ENCODE results near the gene SUSD6.

DNA sequence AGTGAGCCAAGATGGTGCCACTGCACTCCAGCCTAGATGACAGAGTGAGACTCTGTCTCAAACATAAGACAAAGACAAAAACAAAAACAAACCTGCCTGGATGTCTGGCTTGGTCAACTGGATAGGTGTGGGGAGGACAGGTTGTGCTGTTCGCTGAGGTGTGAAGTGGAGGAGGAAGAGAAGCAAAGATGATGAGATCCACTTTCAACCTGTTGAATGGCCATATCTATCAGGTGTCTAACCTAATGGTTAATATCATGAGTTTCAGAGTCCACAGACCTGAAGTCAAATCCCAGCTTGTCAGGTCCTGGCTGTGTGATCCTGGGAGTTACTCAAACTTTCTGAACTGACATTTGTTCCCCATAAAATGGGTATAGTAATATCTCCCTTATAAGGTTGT is 27.0 kb upstream of the SUSD6 start:
- TF ChIP-seq, protein P1, sequence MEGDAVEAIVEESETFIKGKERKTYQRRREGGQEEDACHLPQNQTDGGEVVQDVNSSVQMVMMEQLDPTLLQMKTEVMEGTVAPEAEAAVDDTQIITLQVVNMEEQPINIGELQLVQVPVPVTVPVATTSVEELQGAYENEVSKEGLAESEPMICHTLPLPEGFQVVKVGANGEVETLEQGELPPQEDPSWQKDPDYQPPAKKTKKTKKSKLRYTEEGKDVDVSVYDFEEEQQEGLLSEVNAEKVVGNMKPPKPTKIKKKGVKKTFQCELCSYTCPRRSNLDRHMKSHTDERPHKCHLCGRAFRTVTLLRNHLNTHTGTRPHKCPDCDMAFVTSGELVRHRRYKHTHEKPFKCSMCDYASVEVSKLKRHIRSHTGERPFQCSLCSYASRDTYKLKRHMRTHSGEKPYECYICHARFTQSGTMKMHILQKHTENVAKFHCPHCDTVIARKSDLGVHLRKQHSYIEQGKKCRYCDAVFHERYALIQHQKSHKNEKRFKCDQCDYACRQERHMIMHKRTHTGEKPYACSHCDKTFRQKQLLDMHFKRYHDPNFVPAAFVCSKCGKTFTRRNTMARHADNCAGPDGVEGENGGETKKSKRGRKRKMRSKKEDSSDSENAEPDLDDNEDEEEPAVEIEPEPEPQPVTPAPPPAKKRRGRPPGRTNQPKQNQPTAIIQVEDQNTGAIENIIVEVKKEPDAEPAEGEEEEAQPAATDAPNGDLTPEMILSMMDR (IDR thresholded peaks at IDR 0.05), result no peak
- TF ChIP-seq ZC3H11A (IDR thresholded peaks at IDR 0.05), result no peak
- no peak for TF ChIP-seq CEBPB (IDR thresholded peaks at IDR 0.05)
- no peak for TF ChIP-seq HDAC2 (IDR thresholded peaks at IDR 0.05)
- no peak for TF ChIP-seq RCOR1 (IDR thresholded peaks at IDR 0.05; ENCODE audit: low read depth, low read length)
- no peak for TF ChIP-seq POLR2A (IDR thresholded peaks at IDR 0.05; ENCODE audit: low read length)
- TF ChIP-seq CBX2 (IDR thresholded peaks at IDR 0.05; ENCODE audit: borderline replicate concordance, low read depth), result no peak
- TF ChIP-seq RAD21 (conservative IDR thresholded peaks at IDR 0.05 in 1 of 2, IDR thresholded peaks at IDR 0.05 in 1 of 2), result no peak
- no peak for TF ChIP-seq EP300 (IDR thresholded peaks at IDR 0.05)
- no peak for TF ChIP-seq ZSCAN20 (CRISPR knock-in tag; IDR thresholded peaks at IDR 0.05)
- no peak for TF ChIP-seq CBX8 (IDR thresholded peaks at IDR 0.05)
- no peak for TF ChIP-seq NFE2L2 (conservative IDR thresholded peaks at IDR 0.05; ENCODE audit: low read length)
- no peak for TF ChIP-seq RARB (CRISPR knock-in tag; IDR thresholded peaks at IDR 0.05)
- no peak for TF ChIP-seq ESRRA (IDR thresholded peaks at IDR 0.05; ENCODE audit: borderline replicate concordance, low read length)
